ENCODE measurements around the gene ZNF813. TPM values are rescaled to one million over a fixed set of nuclear protein-coding genes. Genes with fewer than 3 reads are reported as not detected.
"Not testable (repeated sequence)": the region's sequence is repeated elsewhere in the genome, so short reads cannot be mapped to it uniquely, and the experiment has no call there.

ZNF813 gene
- 5.1 TPM for total RNA-seq
- polyA plus RNA-seq (ENCODE audit: insufficient read depth, low read depth, low replicate concordance) = 1.2 TPM
- long read RNA-seq, donor 1 = 0 reads
- long read RNA-seq, donor 2 = 0 reads
- long read RNA-seq, donor 3, full-length matches to known transcripts = 2 of 2 reads
- long read RNA-seq, donor 3, partial matches to known transcripts = 0 of 2 reads
- long read RNA-seq, donor 3, other reads (novel, unspliced or antisense) = 0 of 2 reads
- long read RNA-seq, donor 4 = 0 reads
- long read RNA-seq, donor 5 = 0 reads
- long read RNA-seq, donor 6, full-length matches to known transcripts = 1 of 1 reads
- long read RNA-seq, donor 6, partial matches to known transcripts = 0 of 1 reads
- long read RNA-seq, donor 6, other reads (novel, unspliced or antisense) = 0 of 1 reads
- long read RNA-seq, donor 7, full-length matches to known transcripts = 1 of 2 reads
- long read RNA-seq, donor 7, partial matches to known transcripts = 0 of 2 reads
- long read RNA-seq, donor 7, other reads (novel, unspliced or antisense) = 1 of 2 reads
- long read RNA-seq, donor 8, full-length matches to known transcripts = 1 of 1 reads
- long read RNA-seq, donor 8, partial matches to known transcripts = 0 of 1 reads
- long read RNA-seq, donor 8, other reads (novel, unspliced or antisense) = 0 of 1 reads
- long read RNA-seq, donor 9, full-length matches to known transcripts = 1 of 1 reads
- long read RNA-seq, donor 9, partial matches to known transcripts = 0 of 1 reads
- long read RNA-seq, donor 9, other reads (novel, unspliced or antisense) = 0 of 1 reads
- long read RNA-seq, donor 10, full-length matches to known transcripts = 1 of 1 reads
- long read RNA-seq, donor 10, partial matches to known transcripts = 0 of 1 reads
- long read RNA-seq, donor 10, other reads (novel, unspliced or antisense) = 0 of 1 reads

GRCh38 chr19:53467485-53468262 lies at the start of gene ZNF813:
ZNF813 (plus strand) TSS chr19:53467733; CDS start chr19:53483823, 16,090 bp downstream.
- Histone ChIP-seq H3K27me3 (ENCODE audit: control insufficient read depth, insufficient read depth, low read length) (no peaks in the 10 kb centered on the region), H3K4me1 (ENCODE audit: control insufficient read depth in 2 of 3, insufficient read depth in 2 of 3, low read depth in 1 of 3, low read length in 3 of 3) (no peaks in the 10 kb centered on the region), H3K27ac (ENCODE audit: low read depth in 2 of 2, low read length in 2 of 2) (peak within 1 kb of the TSS; percentile 22 to 53), H3K36me3 (ENCODE audit: control insufficient read depth in 2 of 3, insufficient read depth in 3 of 3, low read length in 3 of 3) (no peaks in the 10 kb centered on the region), H3K4me3 (ENCODE audit: low read length in 3 of 3) (peak within 1 kb of the TSS; percentile 85 to 91 (median 89)), H3K9me3 (ENCODE audit: control insufficient read depth in 2 of 3, insufficient read depth in 1 of 3, low read length in 3 of 3) (no peaks in the 10 kb centered on the region), H3K9ac (ENCODE audit: low read length in 3 of 3) (peak within 1 kb of the TSS; percentile 73)
- DNase-seq (peak; percentile 95 to 98 (median 96)), FAIRE-seq (no peak)
- no peak for TF ChIP-seq CTCF (IDR thresholded peaks at IDR 0.05; ENCODE audit: borderline replicate concordance, extremely low read depth, insufficient read depth)
- intact Hi-C loops (cut with DNase I) = no loop called here

GRCh38 chr19:53420520-53421315 lies 46.8 kb upstream of the ZNF813 start:
- peak in 3 of 5 donors; percentile 57 to 83 (median 75) for DNase-seq
- intact Hi-C loops (cut with DNase I) = not testable (repeated sequence)

GRCh38 chr19:53422551-53422950 lies 45.0 kb upstream of the ZNF813 start:
- H3K9me3 ChIP-seq (ENCODE audit: control insufficient read depth in 2 of 3, insufficient read depth in 1 of 3, low read length in 3 of 3) = no peaks in the 10 kb centered on the region
- intact Hi-C loops (cut with DNase I) = no loop called here
- no peaks in the 10 kb centered on the region for H3K4me1 ChIP-seq (ENCODE audit: control insufficient read depth in 2 of 3, insufficient read depth in 2 of 3, low read depth in 1 of 3, low read length in 3 of 3)
- no peak overlapping the region for H3K4me3 ChIP-seq (ENCODE audit: low read length in 3 of 3)
- peak in 2 of 5 donors; percentile 20 to 38 for DNase-seq
- no peaks in the 10 kb centered on the region for H3K36me3 ChIP-seq (ENCODE audit: control insufficient read depth in 2 of 3, insufficient read depth in 3 of 3, low read length in 3 of 3)
- H3K27me3 ChIP-seq (ENCODE audit: control insufficient read depth, insufficient read depth, low read length) = no peaks in the 10 kb centered on the region
- no peak overlapping the region for H3K27ac ChIP-seq (ENCODE audit: low read depth in 2 of 2, low read length in 2 of 2)
- no peak for FAIRE-seq
- no peak overlapping the region for H3K9ac ChIP-seq (ENCODE audit: low read length in 3 of 3)
- TF ChIP-seq CTCF (IDR thresholded peaks at IDR 0.05; ENCODE audit: borderline replicate concordance, extremely low read depth, insufficient read depth) = no peak

More at GRCh38 chr19:53420520-53421315, 46.8 kb upstream of the ZNF813 start:
- H3K36me3 ChIP-seq (ENCODE audit: control insufficient read depth in 2 of 3, insufficient read depth in 3 of 3, low read length in 3 of 3); H3K4me1 ChIP-seq (ENCODE audit: control insufficient read depth in 2 of 3, insufficient read depth in 2 of 3, low read depth in 1 of 3, low read length in 3 of 3); H3K27me3 ChIP-seq (ENCODE audit: control insufficient read depth, insufficient read depth, low read length); FAIRE-seq; H3K9me3 ChIP-seq (ENCODE audit: control insufficient read depth in 2 of 3, insufficient read depth in 1 of 3, low read length in 3 of 3); H3K4me3 ChIP-seq (ENCODE audit: low read length in 3 of 3); H3K27ac ChIP-seq (ENCODE audit: low read depth in 2 of 2, low read length in 2 of 2); H3K9ac ChIP-seq (ENCODE audit: low read length in 3 of 3): not testable (repeated sequence)

- H3K36me3 ChIP-seq (ENCODE audit: control insufficient read depth in 2 of 3, insufficient read depth in 3 of 3, low read length in 3 of 3); H3K9ac ChIP-seq (ENCODE audit: low read length in 3 of 3); H3K9me3 ChIP-seq (ENCODE audit: control insufficient read depth in 2 of 3, insufficient read depth in 1 of 3, low read length in 3 of 3); intact Hi-C loops (cut with DNase I); H3K4me1 ChIP-seq (ENCODE audit: control insufficient read depth in 2 of 3, insufficient read depth in 2 of 3, low read depth in 1 of 3, low read length in 3 of 3); FAIRE-seq; H3K4me3 ChIP-seq (ENCODE audit: low read length in 3 of 3); H3K27me3 ChIP-seq (ENCODE audit: control insufficient read depth, insufficient read depth, low read length); H3K27ac ChIP-seq (ENCODE audit: low read depth in 2 of 2, low read length in 2 of 2): not testable (repeated sequence)
- peak in 1 of 5 donors; percentile 53 for DNase-seq
Measured at GRCh38 chr19:53423074-53423473, 44.5 kb upstream of the ZNF813 start.

GRCh38 chr19:53423680-53424079 lies 43.9 kb upstream of the ZNF813 start:
- H3K9ac ChIP-seq (ENCODE audit: low read length in 3 of 3); H3K4me3 ChIP-seq (ENCODE audit: low read length in 3 of 3); FAIRE-seq; H3K4me1 ChIP-seq (ENCODE audit: control insufficient read depth in 2 of 3, insufficient read depth in 2 of 3, low read depth in 1 of 3, low read length in 3 of 3); H3K27me3 ChIP-seq (ENCODE audit: control insufficient read depth, insufficient read depth, low read length); H3K9me3 ChIP-seq (ENCODE audit: control insufficient read depth in 2 of 3, insufficient read depth in 1 of 3, low read length in 3 of 3); H3K27ac ChIP-seq (ENCODE audit: low read depth in 2 of 2, low read length in 2 of 2); H3K36me3 ChIP-seq (ENCODE audit: control insufficient read depth in 2 of 3, insufficient read depth in 3 of 3, low read length in 3 of 3); intact Hi-C loops (cut with DNase I): not testable (repeated sequence)
- peak in 4 of 5 donors; percentile 44 to 74 (median 53) for DNase-seq
